ENCODE results near the gene TNFRSF19. TPM values are rescaled to one million over a fixed set of nuclear protein-coding genes. Genes with fewer than 3 reads are reported as not detected.

The TNFRSF19 gene
- total RNA-seq, 2 experiments from 2014 or later = 0.06 to 0.08 TPM

- H3K4me1 Mint-ChIP-seq = peaks cover 10% of the 10 kb centered on the region
- DNase-seq = no peak
- no peaks in the 10 kb centered on the region for H3K36me3 Mint-ChIP-seq
- H3K27ac Mint-ChIP-seq = no peak overlapping the region
- H3K27me3 Mint-ChIP-seq = peaks cover 21% of the 10 kb centered on the region
- no peak overlapping the region for H3K4me3 Mint-ChIP-seq
- no peaks in the 10 kb centered on the region for H3K9me3 Mint-ChIP-seq
Observed at GRCh38 chr13:23608701-23609413, 38.6 kb downstream of the TNFRSF19 start.

- H3K27me3 Mint-ChIP-seq = peaks cover 24% of the 10 kb centered on the region
- no peaks in the 10 kb centered on the region for H3K9me3 Mint-ChIP-seq
- peak overlapping the region; percentile 40 for H3K4me3 Mint-ChIP-seq
Observed at GRCh38 chr13:23609414-23609760, 39.2 kb downstream of the TNFRSF19 start.

GRCh38 chr13:23609874-23610576 is 39.8 kb downstream of the TNFRSF19 start:
- H3K9me3 Mint-ChIP-seq = no peaks in the 10 kb centered on the region
- no peak overlapping the region for H3K4me3 Mint-ChIP-seq
- no peak overlapping the region for H3K27ac Mint-ChIP-seq

More at GRCh38 chr13:23609414-23609760, 39.2 kb downstream of the TNFRSF19 start:
- DNase-seq = no peak
- no peaks in the 10 kb centered on the region for H3K36me3 Mint-ChIP-seq
- H3K4me1 Mint-ChIP-seq = peaks cover 10% of the 10 kb centered on the region
- H3K27ac Mint-ChIP-seq = no peak overlapping the region

GRCh38 chr13:23610966-23611491 is 40.8 kb downstream of the TNFRSF19 start:
- Mint-ChIP-seq H3K27ac (no peak overlapping the region), H3K27me3 (peaks cover 28% of the 10 kb centered on the region), H3K4me1 (peaks cover 10% of the 10 kb centered on the region), H3K4me3 (no peak overlapping the region), H3K9me3 (no peaks in the 10 kb centered on the region), H3K36me3 (no peaks in the 10 kb centered on the region)
- DNase-seq = no peak

More at GRCh38 chr13:23609874-23610576, 39.8 kb downstream of the TNFRSF19 start:
- no peak for DNase-seq
- Mint-ChIP-seq H3K36me3 (no peaks in the 10 kb centered on the region), H3K27me3 (peaks cover 28% of the 10 kb centered on the region), H3K4me1 (peaks cover 10% of the 10 kb centered on the region)

- Mint-ChIP-seq H3K36me3 (no peaks in the 10 kb centered on the region), H3K4me3 (no peak overlapping the region), H3K27me3 (peaks cover 29% of the 10 kb centered on the region), H3K27ac (no peak overlapping the region), H3K9me3 (no peaks in the 10 kb centered on the region), H3K4me1 (peaks cover 10% of the 10 kb centered on the region)
- no peak for DNase-seq
Observed at GRCh38 chr13:23612182-23612581, 42.0 kb downstream of the TNFRSF19 start.

- Mint-ChIP-seq H3K4me1 (peaks cover 10% of the 10 kb centered on the region), H3K9me3 (no peaks in the 10 kb centered on the region), H3K27ac (no peak overlapping the region), H3K36me3 (no peaks in the 10 kb centered on the region), H3K4me3 (no peak overlapping the region), H3K27me3 (peaks cover 32% of the 10 kb centered on the region)
- DNase-seq = no peak
Observed at GRCh38 chr13:23612731-23613130, 42.5 kb downstream of the TNFRSF19 start.

- Mint-ChIP-seq H3K36me3 (no peaks in the 10 kb centered on the region), H3K27ac (no peak overlapping the region), H3K27me3 (peaks cover 31% of the 10 kb centered on the region), H3K4me1 (peaks cover 10% of the 10 kb centered on the region), H3K4me3 (no peak overlapping the region), H3K9me3 (no peaks in the 10 kb centered on the region)
- no peak for DNase-seq
Observed at GRCh38 chr13:23613596-23613995, 43.4 kb downstream of the TNFRSF19 start.

GRCh38 chr13:23615395-23616081 is 45.3 kb downstream of the TNFRSF19 start:
- H3K27me3 Mint-ChIP-seq = peaks cover 16% of the 10 kb centered on the region
- no peaks in the 10 kb centered on the region for H3K9me3 Mint-ChIP-seq
- no peaks in the 10 kb centered on the region for H3K4me1 Mint-ChIP-seq
- H3K27ac Mint-ChIP-seq = no peak overlapping the region
- no peak overlapping the region for H3K4me3 Mint-ChIP-seq
- no peaks in the 10 kb centered on the region for H3K36me3 Mint-ChIP-seq
- no peak for DNase-seq

GRCh38 chr13:23616228-23616627 is 46.0 kb downstream of the TNFRSF19 start:
- no peaks in the 10 kb centered on the region for H3K9me3 Mint-ChIP-seq
- H3K4me3 Mint-ChIP-seq = no peak overlapping the region
- no peaks in the 10 kb centered on the region for H3K4me1 Mint-ChIP-seq
- peaks cover 16% of the 10 kb centered on the region for H3K27me3 Mint-ChIP-seq
- H3K27ac Mint-ChIP-seq = no peak overlapping the region
- DNase-seq = no peak
- H3K36me3 Mint-ChIP-seq = no peaks in the 10 kb centered on the region

- no peaks in the 10 kb centered on the region for H3K36me3 Mint-ChIP-seq
- H3K9me3 Mint-ChIP-seq = no peaks in the 10 kb centered on the region
- DNase-seq = no peak
- peaks cover 16% of the 10 kb centered on the region for H3K27me3 Mint-ChIP-seq
- H3K27ac Mint-ChIP-seq = no peak overlapping the region
- no peaks in the 10 kb centered on the region for H3K4me1 Mint-ChIP-seq
- H3K4me3 Mint-ChIP-seq = no peak overlapping the region
Observed at GRCh38 chr13:23617551-23618024, 47.4 kb downstream of the TNFRSF19 start.

- Mint-ChIP-seq H3K9me3 (no peaks in the 10 kb centered on the region), H3K36me3 (no peaks in the 10 kb centered on the region), H3K4me3 (no peak overlapping the region), H3K27me3 (peaks cover 16% of the 10 kb centered on the region), H3K4me1 (no peaks in the 10 kb centered on the region), H3K27ac (no peak overlapping the region)
- DNase-seq = no peak
Observed at GRCh38 chr13:23618341-23618740, 48.1 kb downstream of the TNFRSF19 start.

GRCh38 chr13:23619068-23619855 is 49.0 kb downstream of the TNFRSF19 start:
- no peaks in the 10 kb centered on the region for H3K4me1 Mint-ChIP-seq
- no peaks in the 10 kb centered on the region for H3K9me3 Mint-ChIP-seq
- DNase-seq = no peak
- H3K27ac Mint-ChIP-seq = no peak overlapping the region
- H3K36me3 Mint-ChIP-seq = no peaks in the 10 kb centered on the region
- H3K4me3 Mint-ChIP-seq = no peak overlapping the region
- peaks cover 8% of the 10 kb centered on the region for H3K27me3 Mint-ChIP-seq

GRCh38 chr13:23620211-23620610 is 50.0 kb downstream of the TNFRSF19 start:
- Mint-ChIP-seq H3K27me3 (peaks cover 4% of the 10 kb centered on the region), H3K9me3 (no peaks in the 10 kb centered on the region), H3K27ac (no peak overlapping the region), H3K36me3 (no peaks in the 10 kb centered on the region), H3K4me1 (no peaks in the 10 kb centered on the region), H3K4me3 (no peak overlapping the region)
- DNase-seq = no peak

- H3K27me3 Mint-ChIP-seq = peaks cover 4% of the 10 kb centered on the region
- no peak overlapping the region for H3K27ac Mint-ChIP-seq
- no peak for DNase-seq
- H3K4me3 Mint-ChIP-seq = no peak overlapping the region
- H3K4me1 Mint-ChIP-seq = no peaks in the 10 kb centered on the region
- no peaks in the 10 kb centered on the region for H3K36me3 Mint-ChIP-seq
- H3K9me3 Mint-ChIP-seq = no peaks in the 10 kb centered on the region
Observed at GRCh38 chr13:23620613-23621315, 50.6 kb downstream of the TNFRSF19 start.

All from activated naive CD8-positive, alpha-beta T cell treated with anti-CD3 and anti-CD28 coated beads for 36 hours (primary cell).